IPS-18a (cell line): ENCODE measurements around the gene EDARADD.

Experiments
- H3K27ac ChIP-seq: one replicate; pipeline ENCODE4 v1.5.1; 2013; ENCODE audit warnings: low read length
- H3K27me3 ChIP-seq: one replicate; pipeline ENCODE4 v1.6.1; 2013; ENCODE audit warnings: mild to moderate bottlenecking, low read length; ENCODE audit not compliant: control insufficient read depth, insufficient read depth
- H3K36me3 ChIP-seq: one replicate; pipeline ENCODE4 v1.6.1; 2013; ENCODE audit warnings: low read depth, low read length; ENCODE audit not compliant: control insufficient read depth
- H3K4me1 ChIP-seq: one replicate; pipeline ENCODE4 v1.6.1; 2013; ENCODE audit warnings: low read depth, low read length; ENCODE audit not compliant: control insufficient read depth
- H3K4me3 ChIP-seq: one replicate; pipeline ENCODE4 v1.5.1; 2013; ENCODE audit warnings: low read length
- H3K9ac ChIP-seq: one replicate; pipeline ENCODE4 v1.6.1; 2013; ENCODE audit warnings: mild to moderate bottlenecking, low read length, moderate library complexity
- H3K9me3 ChIP-seq: one replicate; pipeline ENCODE4 v1.6.1; 2013; ENCODE audit warnings: low read depth, low read length; ENCODE audit not compliant: control insufficient read depth

The EDARADD gene

GRCh38 chr1:236509647-236510401 lies 115.7 kb downstream of the EDARADD start:
- Histone ChIP-seq H3K4me3 (no peak overlapping the region), H3K4me1 (no peaks in the 10 kb centered on the region), H3K36me3 (no peaks in the 10 kb centered on the region), H3K27ac (no peak overlapping the region), H3K9me3 (no peaks in the 10 kb centered on the region), H3K27me3 (no peaks in the 10 kb centered on the region), H3K9ac (no peak overlapping the region)

- Histone ChIP-seq H3K4me3 (no peak overlapping the region), H3K9me3 (no peaks in the 10 kb centered on the region), H3K4me1 (peaks cover 2% of the 10 kb centered on the region), H3K27ac (no peak overlapping the region), H3K27me3 (no peaks in the 10 kb centered on the region), H3K36me3 (no peaks in the 10 kb centered on the region), H3K9ac (no peak overlapping the region)
Observed at GRCh38 chr1:236511735-236512418, 117.8 kb downstream of the EDARADD start.

GRCh38 chr1:236514703-236515442 lies 120.8 kb downstream of the EDARADD start:
- Histone ChIP-seq H3K36me3 (no peaks in the 10 kb centered on the region), H3K9me3 (no peaks in the 10 kb centered on the region), H3K27ac (no peak overlapping the region), H3K9ac (no peak overlapping the region), H3K4me1 (peaks cover 8% of the 10 kb centered on the region), H3K27me3 (no peaks in the 10 kb centered on the region), H3K4me3 (no peak overlapping the region)

GRCh38 chr1:236515443-236515958 lies 121.4 kb downstream of the EDARADD start:
- Histone ChIP-seq H3K4me1 (peaks cover 8% of the 10 kb centered on the region), H3K9ac (no peak overlapping the region), H3K4me3 (no peak overlapping the region), H3K27me3 (no peaks in the 10 kb centered on the region), H3K9me3 (no peaks in the 10 kb centered on the region), H3K36me3 (no peaks in the 10 kb centered on the region), H3K27ac (no peak overlapping the region)

- Histone ChIP-seq H3K4me1 (peaks cover 8% of the 10 kb centered on the region), H3K4me3 (no peak overlapping the region), H3K27me3 (no peaks in the 10 kb centered on the region), H3K36me3 (no peaks in the 10 kb centered on the region), H3K9me3 (no peaks in the 10 kb centered on the region), H3K9ac (no peak overlapping the region), H3K27ac (no peak overlapping the region)
Observed at GRCh38 chr1:236516929-236517704, 123.0 kb downstream of the EDARADD start.

- H3K36me3 ChIP-seq, result no peaks in the 10 kb centered on the region
- peaks cover 8% of the 10 kb centered on the region for H3K4me1 ChIP-seq
- no peak overlapping the region for H3K27ac ChIP-seq
- H3K4me3 ChIP-seq, result no peak overlapping the region
- peaks cover 7% of the 10 kb centered on the region for H3K27me3 ChIP-seq
- no peaks in the 10 kb centered on the region for H3K9me3 ChIP-seq
- no peak overlapping the region for H3K9ac ChIP-seq
Observed at GRCh38 chr1:236518322-236518721, 124.2 kb downstream of the EDARADD start.

GRCh38 chr1:236520445-236521005 lies 126.4 kb downstream of the EDARADD start:
- Histone ChIP-seq H3K36me3 (no peaks in the 10 kb centered on the region), H3K4me3 (no peak overlapping the region), H3K9me3 (no peaks in the 10 kb centered on the region), H3K27me3 (peaks cover 24% of the 10 kb centered on the region), H3K4me1 (peaks cover 8% of the 10 kb centered on the region), H3K9ac (no peak overlapping the region), H3K27ac (no peak overlapping the region)

GRCh38 chr1:236522937-236523703 lies 129.0 kb downstream of the EDARADD start:
- Histone ChIP-seq H3K4me3 (peak overlapping the region; percentile 72), H3K4me1 (no peaks in the 10 kb centered on the region), H3K9ac (no peak overlapping the region), H3K27me3 (peaks cover 24% of the 10 kb centered on the region), H3K9me3 (no peaks in the 10 kb centered on the region), H3K36me3 (no peaks in the 10 kb centered on the region), H3K27ac (no peak overlapping the region)

GRCh38 chr1:236523704-236524141 lies 129.6 kb downstream of the EDARADD start, which contains the start of gene LGALS8:
Gene LGALS8 (plus strand): TSS chr1:236523982. CDS start chr1:236526071, 2,089 bp downstream.
- Histone ChIP-seq H3K9me3 (no peaks in the 10 kb centered on the region), H3K4me3 (peak within 1 kb of the TSS; percentile 72), H3K9ac (peak within 1 kb of the TSS; percentile 43), H3K36me3 (no peaks in the 10 kb centered on the region), H3K27me3 (peaks cover 24% of the 10 kb centered on the region), H3K27ac (no peak within 1 kb of the TSS), H3K4me1 (no peaks in the 10 kb centered on the region)

- peaks cover 24% of the 10 kb centered on the region for H3K27me3 ChIP-seq
- no peaks in the 10 kb centered on the region for H3K4me1 ChIP-seq
- peak overlapping the region; percentile 43 for H3K9ac ChIP-seq
- H3K27ac ChIP-seq, result no peak overlapping the region
- no peaks in the 10 kb centered on the region for H3K9me3 ChIP-seq
- H3K4me3 ChIP-seq, result peak overlapping the region; percentile 72
- H3K36me3 ChIP-seq, result no peaks in the 10 kb centered on the region
Observed at GRCh38 chr1:236524142-236524894, 130.2 kb downstream of the EDARADD start.
